ENCODE results near the gene PRIM2.
"Not testable (repeated sequence)": the region's sequence is repeated elsewhere in the genome, so short reads cannot be mapped to it uniquely, and the experiment has no call there.

PRIM2 gene

DNA sequence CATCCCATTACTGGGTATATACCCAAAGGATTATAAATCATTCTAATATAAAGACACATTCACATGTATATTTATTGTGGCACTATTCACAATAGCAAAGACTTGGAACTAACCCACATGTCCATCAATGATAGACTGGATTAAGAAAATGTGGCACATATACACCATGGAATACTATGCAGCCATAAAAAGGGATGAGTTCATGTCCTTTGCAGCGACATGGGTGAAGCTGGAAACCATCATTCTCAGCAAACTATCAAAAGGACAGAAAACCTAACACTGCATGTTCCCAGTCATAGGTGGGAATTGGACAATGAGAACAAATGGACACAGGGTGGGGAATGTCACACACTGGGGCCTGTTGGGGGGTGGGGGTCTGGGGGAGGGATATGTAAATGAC lies 24.0 kb upstream of the PRIM2 start:
- H3K9ac ChIP-seq (ENCODE audit: low read length); H3K27ac ChIP-seq (ENCODE audit: low read depth, low read length); H3K27me3 ChIP-seq (ENCODE audit: control insufficient read depth, insufficient read depth, low read length); H3K9me3 ChIP-seq (ENCODE audit: control insufficient read depth, insufficient read depth, low read depth, low read length); H3K36me3 ChIP-seq (ENCODE audit: control insufficient read depth, insufficient read depth, low read length); H3K4me3 ChIP-seq (ENCODE audit: low read depth, low read length); H3K4me1 ChIP-seq (ENCODE audit: control insufficient read depth, insufficient read depth, low read length): not testable (repeated sequence)

DNA sequence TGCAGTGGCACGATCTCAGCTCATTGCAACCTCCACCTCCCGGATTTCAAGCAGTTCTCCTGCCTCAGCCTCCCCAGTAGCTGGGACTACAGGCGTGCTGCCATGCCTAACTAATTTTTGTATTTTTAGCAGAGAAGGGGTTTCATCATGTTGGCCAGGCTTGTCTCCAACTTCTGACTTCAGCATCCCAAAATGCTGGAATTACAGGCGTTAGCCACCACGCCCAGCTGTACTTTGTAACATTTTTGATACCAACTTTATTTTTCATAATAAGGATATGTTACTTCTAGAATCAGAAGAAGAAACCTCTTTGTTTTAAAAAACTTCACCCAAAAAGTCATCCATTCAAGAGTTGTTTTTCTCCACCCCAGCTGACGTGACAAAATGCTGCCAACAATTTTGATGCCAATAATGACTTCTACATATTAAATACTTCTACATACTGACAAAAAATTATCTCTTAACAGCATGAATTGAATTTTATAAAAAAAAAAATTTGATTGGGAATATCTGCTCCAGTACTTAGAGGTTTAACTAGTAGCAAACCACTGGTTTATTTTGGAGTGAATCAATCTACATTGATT lies 22.5 kb upstream of the PRIM2 start:
- Histone ChIP-seq H3K27ac (ENCODE audit: low read depth, low read length) (no peak overlapping the region), H3K9ac (ENCODE audit: low read length) (no peak overlapping the region), H3K4me3 (ENCODE audit: low read depth, low read length) (no peak overlapping the region), H3K36me3 (ENCODE audit: control insufficient read depth, insufficient read depth, low read length) (no peaks in the 10 kb centered on the region), H3K9me3 (ENCODE audit: control insufficient read depth, insufficient read depth, low read depth, low read length) (no peaks in the 10 kb centered on the region), H3K27me3 (ENCODE audit: control insufficient read depth, insufficient read depth, low read length) (no peaks in the 10 kb centered on the region), H3K4me1 (ENCODE audit: control insufficient read depth, insufficient read depth, low read length) (no peaks in the 10 kb centered on the region)

DNA sequence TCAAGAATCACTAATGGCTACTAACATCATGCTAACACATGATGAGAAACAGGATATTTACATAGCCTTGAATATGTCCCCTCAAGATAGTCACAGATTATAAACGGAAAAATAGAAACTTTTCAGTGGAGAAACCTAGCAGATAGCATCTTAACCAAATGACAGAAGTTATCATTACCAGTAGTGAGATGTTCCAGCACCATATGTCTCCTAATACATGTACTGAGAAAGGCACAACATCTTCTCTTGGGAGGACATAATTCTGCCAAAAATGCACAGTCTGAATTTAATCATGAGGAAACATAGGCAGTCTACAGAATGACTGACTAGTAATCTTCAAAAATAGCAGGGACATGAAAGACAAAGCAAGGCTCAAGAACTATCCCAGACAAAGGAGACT lies 19.9 kb upstream of the PRIM2 start:
- Histone ChIP-seq H3K36me3 (ENCODE audit: control insufficient read depth, insufficient read depth, low read length) (no peaks in the 10 kb centered on the region), H3K9ac (ENCODE audit: low read length) (no peak overlapping the region)

DNA sequence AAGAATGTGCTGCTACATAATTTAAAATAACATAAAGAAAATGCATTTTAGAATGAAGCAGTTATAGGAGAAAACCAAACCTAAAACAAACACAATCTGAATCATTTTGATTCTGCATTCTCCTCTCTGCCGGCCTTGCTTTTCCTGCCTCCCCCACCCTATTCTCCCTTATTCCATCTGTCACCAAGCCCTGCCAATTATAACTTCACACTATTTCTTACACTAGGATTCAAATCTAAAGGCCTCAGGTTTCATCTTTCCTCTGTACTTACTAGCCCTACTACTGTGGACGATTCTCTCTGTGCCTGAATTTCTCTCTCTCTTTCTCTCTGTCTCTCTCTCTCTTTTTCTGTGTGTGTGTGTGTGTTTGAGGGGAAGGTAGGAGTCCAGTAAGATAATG lies 18.7 kb upstream of the PRIM2 start:
- H3K4me1 ChIP-seq (ENCODE audit: control insufficient read depth, insufficient read depth, low read length): no peaks in the 10 kb centered on the region
- no peak overlapping the region for H3K27ac ChIP-seq (ENCODE audit: low read depth, low read length)
- no peak overlapping the region for H3K9ac ChIP-seq (ENCODE audit: low read length)
- no peaks in the 10 kb centered on the region for H3K9me3 ChIP-seq (ENCODE audit: control insufficient read depth, insufficient read depth, low read depth, low read length)
- H3K4me3 ChIP-seq (ENCODE audit: low read depth, low read length): no peak overlapping the region
- no peaks in the 10 kb centered on the region for H3K36me3 ChIP-seq (ENCODE audit: control insufficient read depth, insufficient read depth, low read length)
- no peaks in the 10 kb centered on the region for H3K27me3 ChIP-seq (ENCODE audit: control insufficient read depth, insufficient read depth, low read length)

More for the DNA sequence above, 19.9 kb upstream of the PRIM2 start:
- Histone ChIP-seq H3K27ac (ENCODE audit: low read depth, low read length) (no peak overlapping the region), H3K27me3 (ENCODE audit: control insufficient read depth, insufficient read depth, low read length) (no peaks in the 10 kb centered on the region), H3K4me3 (ENCODE audit: low read depth, low read length) (no peak overlapping the region), H3K9me3 (ENCODE audit: control insufficient read depth, insufficient read depth, low read depth, low read length) (no peaks in the 10 kb centered on the region), H3K4me1 (ENCODE audit: control insufficient read depth, insufficient read depth, low read length) (no peaks in the 10 kb centered on the region)

DNA sequence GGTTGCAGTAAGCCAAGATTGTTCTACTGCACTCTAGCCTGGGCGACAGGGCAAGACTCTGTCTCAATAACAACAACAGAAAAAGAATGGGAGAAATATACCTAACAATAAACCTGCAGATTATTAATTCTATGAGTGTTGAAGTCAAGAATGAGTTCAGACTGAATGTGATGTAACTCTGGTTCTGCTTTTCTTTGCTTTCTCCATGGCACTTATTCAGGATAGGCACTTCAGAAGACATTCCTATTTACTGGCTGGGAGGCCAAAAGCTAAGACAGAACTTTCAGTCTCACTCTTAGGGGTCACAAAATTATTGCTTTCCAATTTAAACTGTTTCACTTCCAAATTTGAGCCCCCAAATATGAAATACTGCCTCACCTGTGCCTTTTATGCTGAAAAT lies 15.7 kb upstream of the PRIM2 start:
- no peak overlapping the region for H3K4me3 ChIP-seq (ENCODE audit: low read depth, low read length)
- no peaks in the 10 kb centered on the region for H3K9me3 ChIP-seq (ENCODE audit: control insufficient read depth, insufficient read depth, low read depth, low read length)
- no peak overlapping the region for H3K27ac ChIP-seq (ENCODE audit: low read depth, low read length)
- no peak overlapping the region for H3K9ac ChIP-seq (ENCODE audit: low read length)
- no peaks in the 10 kb centered on the region for H3K36me3 ChIP-seq (ENCODE audit: control insufficient read depth, insufficient read depth, low read length)
- no peaks in the 10 kb centered on the region for H3K27me3 ChIP-seq (ENCODE audit: control insufficient read depth, insufficient read depth, low read length)
- no peaks in the 10 kb centered on the region for H3K4me1 ChIP-seq (ENCODE audit: control insufficient read depth, insufficient read depth, low read length)

DNA sequence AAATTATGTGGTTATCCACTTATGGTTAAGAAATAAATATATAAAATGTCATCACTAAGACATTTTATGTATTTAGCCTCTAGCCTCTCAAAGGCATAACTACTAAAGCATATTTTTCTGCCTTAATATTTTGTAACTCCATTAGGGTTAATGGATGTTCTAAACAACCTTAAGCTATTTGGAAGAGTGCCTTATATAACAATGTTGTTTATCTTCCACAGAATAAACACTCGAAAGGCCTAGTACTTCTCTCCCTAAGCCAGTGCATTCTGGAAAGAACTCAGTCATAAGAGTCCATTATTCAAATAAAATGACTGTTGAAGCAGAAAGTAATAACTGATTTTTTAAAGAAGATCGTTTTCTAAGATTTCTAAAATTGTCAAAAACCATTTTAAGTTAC lies 15.0 kb upstream of the PRIM2 start:
- no peak overlapping the region for H3K9ac ChIP-seq (ENCODE audit: low read length)
- no peak overlapping the region for H3K4me3 ChIP-seq (ENCODE audit: low read depth, low read length)
- no peaks in the 10 kb centered on the region for H3K9me3 ChIP-seq (ENCODE audit: control insufficient read depth, insufficient read depth, low read depth, low read length)
- no peaks in the 10 kb centered on the region for H3K36me3 ChIP-seq (ENCODE audit: control insufficient read depth, insufficient read depth, low read length)
- no peak overlapping the region for H3K27ac ChIP-seq (ENCODE audit: low read depth, low read length)
- no peaks in the 10 kb centered on the region for H3K27me3 ChIP-seq (ENCODE audit: control insufficient read depth, insufficient read depth, low read length)
- no peaks in the 10 kb centered on the region for H3K4me1 ChIP-seq (ENCODE audit: control insufficient read depth, insufficient read depth, low read length)

DNA sequence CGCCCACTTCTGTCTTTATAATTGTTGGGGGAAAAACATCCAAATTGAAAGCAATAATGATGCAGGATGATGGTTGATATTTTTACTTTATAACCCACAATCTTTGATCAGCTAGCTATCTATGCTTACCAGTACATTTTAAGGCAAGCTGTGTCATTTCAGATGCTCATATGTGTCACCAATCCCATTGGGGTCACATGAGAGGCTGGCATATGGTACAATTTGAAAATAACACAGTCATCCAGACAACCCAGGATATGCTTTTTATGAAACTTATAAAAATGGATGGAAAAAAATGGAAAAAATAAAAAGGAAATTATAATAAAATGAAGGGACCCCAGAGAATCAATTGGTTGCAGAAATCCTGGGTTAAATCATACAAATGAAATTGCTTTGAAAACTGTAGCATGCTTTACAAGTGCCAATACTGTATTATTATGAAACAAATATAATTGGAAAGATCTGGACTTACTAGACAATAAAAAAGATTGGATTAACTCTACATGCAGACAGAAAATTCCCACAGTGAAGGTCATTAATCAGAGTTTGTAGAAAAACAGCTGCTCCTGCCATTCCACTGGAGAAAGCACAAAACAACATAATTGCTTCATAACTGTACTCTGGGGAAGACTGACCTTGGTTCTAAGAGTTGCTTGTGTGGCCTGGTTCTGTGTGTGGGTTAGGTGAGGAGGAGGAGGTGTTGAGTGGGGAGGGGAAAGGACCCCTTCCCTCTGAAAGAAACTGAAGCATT lies 13.3 kb upstream of the PRIM2 start:
- H3K9ac ChIP-seq (ENCODE audit: low read length): no peak overlapping the region
- no peak overlapping the region for H3K27ac ChIP-seq (ENCODE audit: low read depth, low read length)
- H3K36me3 ChIP-seq (ENCODE audit: control insufficient read depth, insufficient read depth, low read length): no peaks in the 10 kb centered on the region

DNA sequence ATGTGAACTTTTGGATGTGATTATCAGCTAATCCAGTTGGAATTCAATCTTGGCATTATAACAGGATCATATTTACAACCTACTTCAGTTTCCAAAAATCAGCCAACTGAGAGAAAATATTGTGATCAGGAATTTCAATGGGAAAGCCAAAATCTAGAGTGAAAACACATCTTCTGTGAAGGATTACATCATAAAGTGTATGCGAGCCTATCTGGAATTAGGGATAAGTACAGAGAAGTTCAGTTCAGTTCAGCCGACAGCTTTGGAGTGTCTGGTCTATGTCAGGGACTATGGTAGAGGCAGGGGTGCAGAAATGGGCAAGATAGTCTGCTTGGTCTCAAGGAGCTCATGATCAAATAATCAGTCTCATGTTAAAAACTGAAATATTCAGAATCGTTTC lies 12.3 kb upstream of the PRIM2 start:
- H3K4me3 ChIP-seq (ENCODE audit: low read depth, low read length): no peak overlapping the region
- H3K36me3 ChIP-seq (ENCODE audit: control insufficient read depth, insufficient read depth, low read length): no peaks in the 10 kb centered on the region
- no peaks in the 10 kb centered on the region for H3K4me1 ChIP-seq (ENCODE audit: control insufficient read depth, insufficient read depth, low read length)
- H3K9ac ChIP-seq (ENCODE audit: low read length): no peak overlapping the region
- no peak overlapping the region for H3K27ac ChIP-seq (ENCODE audit: low read depth, low read length)
- no peaks in the 10 kb centered on the region for H3K27me3 ChIP-seq (ENCODE audit: control insufficient read depth, insufficient read depth, low read length)
- no peaks in the 10 kb centered on the region for H3K9me3 ChIP-seq (ENCODE audit: control insufficient read depth, insufficient read depth, low read depth, low read length)

More for the DNA sequence above, 13.3 kb upstream of the PRIM2 start:
- Histone ChIP-seq H3K27me3 (ENCODE audit: control insufficient read depth, insufficient read depth, low read length) (no peaks in the 10 kb centered on the region), H3K4me3 (ENCODE audit: low read depth, low read length) (no peak overlapping the region), H3K4me1 (ENCODE audit: control insufficient read depth, insufficient read depth, low read length) (no peaks in the 10 kb centered on the region), H3K9me3 (ENCODE audit: control insufficient read depth, insufficient read depth, low read depth, low read length) (no peaks in the 10 kb centered on the region)

DNA sequence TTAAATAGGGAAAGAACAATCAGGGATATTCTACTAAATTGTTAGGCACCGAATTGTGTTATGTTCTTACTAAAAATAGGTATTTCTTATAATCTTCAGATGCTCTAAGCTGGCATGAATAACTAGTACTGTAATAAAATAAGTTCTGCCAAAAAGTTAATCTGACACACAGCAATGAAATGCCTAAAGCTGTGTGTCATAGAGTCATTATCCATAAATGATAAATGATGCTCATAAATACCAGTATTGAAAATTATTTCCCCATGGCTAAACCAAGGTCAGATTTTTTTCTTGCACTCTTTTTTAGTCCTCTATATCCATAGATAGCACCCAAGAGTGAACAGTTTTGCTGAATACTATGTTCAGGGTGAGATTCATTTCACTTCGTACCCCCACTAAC lies 11.7 kb upstream of the PRIM2 start:
- no peak overlapping the region for H3K9ac ChIP-seq (ENCODE audit: low read length)
- H3K4me1 ChIP-seq (ENCODE audit: control insufficient read depth, insufficient read depth, low read length): no peaks in the 10 kb centered on the region
- no peak overlapping the region for H3K4me3 ChIP-seq (ENCODE audit: low read depth, low read length)
- H3K27me3 ChIP-seq (ENCODE audit: control insufficient read depth, insufficient read depth, low read length): no peaks in the 10 kb centered on the region
- no peaks in the 10 kb centered on the region for H3K9me3 ChIP-seq (ENCODE audit: control insufficient read depth, insufficient read depth, low read depth, low read length)
- no peaks in the 10 kb centered on the region for H3K36me3 ChIP-seq (ENCODE audit: control insufficient read depth, insufficient read depth, low read length)
- no peak overlapping the region for H3K27ac ChIP-seq (ENCODE audit: low read depth, low read length)

DNA sequence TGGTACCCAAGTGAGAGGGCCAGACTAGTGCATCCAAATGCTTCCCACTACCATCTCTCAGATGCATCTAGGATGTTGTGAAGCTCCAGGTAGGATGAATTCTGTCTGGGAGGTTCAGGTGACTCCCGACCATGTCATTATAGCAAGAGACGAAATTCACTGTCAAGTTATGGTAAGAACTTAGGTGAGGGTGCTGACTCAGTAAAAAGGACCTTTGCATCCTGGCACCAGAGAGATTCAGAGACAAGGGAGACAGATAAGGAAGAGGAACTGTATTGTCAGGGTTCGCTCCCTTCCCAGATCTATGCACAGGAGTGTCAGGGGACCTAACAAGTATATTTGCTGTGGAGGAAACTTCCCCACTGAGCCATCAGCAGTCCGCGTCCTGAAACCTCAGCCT lies 11.2 kb upstream of the PRIM2 start:
- H3K36me3 ChIP-seq (ENCODE audit: control insufficient read depth, insufficient read depth, low read length): no peaks in the 10 kb centered on the region
- 0 out of 2 replicates have a peak, but pooled peaks cover under 1% of the 10 kb centered on the region for H3K9me3 ChIP-seq (ENCODE audit: control insufficient read depth, insufficient read depth, low read depth, low read length)
- H3K4me1 ChIP-seq (ENCODE audit: control insufficient read depth, insufficient read depth, low read length): no peaks in the 10 kb centered on the region
- no peaks in the 10 kb centered on the region for H3K27me3 ChIP-seq (ENCODE audit: control insufficient read depth, insufficient read depth, low read length)
- no peak overlapping the region for H3K27ac ChIP-seq (ENCODE audit: low read depth, low read length)
- H3K4me3 ChIP-seq (ENCODE audit: low read depth, low read length): no peak overlapping the region
- H3K9ac ChIP-seq (ENCODE audit: low read length): no peak overlapping the region

DNA sequence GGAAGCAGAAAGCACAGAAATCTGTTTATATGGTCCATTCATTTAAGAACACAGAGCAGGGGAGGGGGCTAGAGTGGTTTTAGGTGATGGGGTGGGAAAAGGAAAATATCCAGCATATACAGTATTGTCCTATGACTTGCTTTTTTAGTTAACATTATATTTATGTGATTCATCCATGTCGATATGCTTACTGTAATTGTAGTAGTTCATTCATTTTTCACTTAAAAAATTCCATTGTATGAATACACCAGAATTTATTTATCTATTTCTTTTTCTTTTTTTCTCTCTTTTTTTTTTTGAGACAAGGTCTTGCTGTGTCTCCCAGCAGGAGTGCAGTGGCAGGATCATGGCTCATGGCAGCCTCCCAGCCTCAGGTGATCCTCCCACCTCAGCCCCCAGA lies 9.6 kb upstream of the PRIM2 start:
- Histone ChIP-seq H3K36me3 (ENCODE audit: control insufficient read depth, insufficient read depth, low read length) (no peaks in the 10 kb centered on the region), H3K9me3 (ENCODE audit: control insufficient read depth, insufficient read depth, low read depth, low read length) (peaks cover 5% of the 10 kb centered on the region; the same call in 1 of the 2 replicates), H3K27ac (ENCODE audit: low read depth, low read length) (no peak overlapping the region), H3K4me3 (ENCODE audit: low read depth, low read length) (no peak overlapping the region), H3K9ac (ENCODE audit: low read length) (no peak overlapping the region), H3K27me3 (ENCODE audit: control insufficient read depth, insufficient read depth, low read length) (no peaks in the 10 kb centered on the region), H3K4me1 (ENCODE audit: control insufficient read depth, insufficient read depth, low read length) (no peaks in the 10 kb centered on the region)

All from HUES6 (cell line).